WTC11 (cell line): ENCODE results near the gene RGS14.

ENCODE experiments used
- ELF4 ChIP-seq: sonication (generic); formaldehyde crosslinking; IDR thresholded peaks from 2 replicates; pipeline ENCODE4 v1.8.1; 2022; ENCODE audit warnings: low read depth, mild to moderate bottlenecking, moderate library complexity, missing genetic modification reagents
- NFYB ChIP-seq: sonication (generic); formaldehyde crosslinking; conservative IDR thresholded peaks from 2 replicates; pipeline ENCODE4 v1.8.0; 2022; ENCODE audit warnings: low read depth, missing genetic modification reagents
- TP53 ChIP-seq: sonication (generic); formaldehyde crosslinking; IDR thresholded peaks from 2 replicates; pipeline ENCODE4 v1.8.1; 2023; ENCODE audit warnings: mild to moderate bottlenecking, missing genetic modification reagents
- TF ChIP-seq, protein P1 (sequence below): sonication (generic); formaldehyde crosslinking; IDR thresholded peaks from 2 replicates; pipeline ENCODE4 v1.8.0; 2023; ENCODE audit warnings: mild to moderate bottlenecking, missing genetic modification reagents
- TF ChIP-seq, protein P2 (sequence below): fragments of 200-600 bp; IDR thresholded peaks from 2 replicates; pipeline ENCODE4 v1.8.0; 2022; ENCODE audit warnings: antibody characterized with exemption
- TF ChIP-seq, protein P3 (sequence below): sonication (generic); formaldehyde crosslinking; IDR thresholded peaks from 2 replicates; pipeline ENCODE4 v1.8.0; 2022; ENCODE audit warnings: mild to moderate bottlenecking, missing genetic modification reagents
- TF ChIP-seq, protein P4 (sequence below): sonication (generic); formaldehyde crosslinking; conservative IDR thresholded peaks from 2 replicates; pipeline ENCODE4 v1.8.1; 2022; ENCODE audit warnings: mild to moderate bottlenecking, missing genetic modification reagents
- TF ChIP-seq, protein P5 (sequence below): sonication (generic); formaldehyde crosslinking; IDR thresholded peaks from 2 replicates; pipeline ENCODE4 v1.8.1; 2023; ENCODE audit warnings: mild to moderate bottlenecking, missing genetic modification reagents
- TF ChIP-seq, protein P6 (sequence below): sonication (generic); formaldehyde crosslinking; IDR thresholded peaks from 2 replicates; pipeline ENCODE4 v1.8.0; 2022; ENCODE audit warnings: mild to moderate bottlenecking, missing genetic modification reagents

DNA sequence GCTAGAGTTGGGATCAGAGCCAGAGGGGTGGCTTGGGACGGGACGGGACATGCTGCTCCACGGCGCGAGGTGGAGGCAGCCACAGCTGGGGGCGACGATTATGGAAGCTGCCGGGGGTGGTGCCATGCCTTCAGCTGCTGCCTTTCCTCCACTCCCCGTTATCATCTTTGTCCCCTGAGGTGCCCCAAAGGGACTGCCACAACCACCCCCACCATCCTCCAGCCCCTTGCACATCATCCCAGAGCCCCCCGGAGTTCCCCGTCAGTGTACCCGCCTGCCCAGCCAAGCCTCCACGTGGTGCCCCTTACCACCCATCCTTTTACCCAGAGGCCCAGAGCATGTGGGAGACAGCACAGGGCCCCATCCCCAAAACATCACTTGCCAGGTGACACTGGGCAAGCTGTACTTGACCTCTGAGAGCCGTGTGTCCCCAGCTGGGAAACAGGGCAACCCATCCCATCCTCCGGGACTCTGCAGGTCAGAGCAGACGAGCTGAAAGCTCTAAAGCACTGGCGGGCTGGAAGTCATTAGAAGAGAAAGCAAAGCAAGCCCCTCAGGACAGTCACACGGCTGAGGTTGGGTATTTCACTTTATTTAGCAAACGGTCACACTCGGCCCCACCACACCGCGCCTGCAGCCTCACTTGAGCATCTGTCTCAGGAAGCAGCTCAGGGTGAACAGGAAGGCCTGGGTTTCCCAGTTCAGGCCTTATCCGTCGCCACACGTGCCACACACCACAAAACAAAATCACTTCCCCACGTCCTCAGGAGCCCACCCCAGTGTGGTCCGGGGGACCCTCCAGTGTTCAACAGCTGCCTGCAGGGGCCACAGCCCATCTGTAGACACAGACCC is 26.5 kb upstream of the RGS14 start:
- TF ChIP-seq, protein P1, sequence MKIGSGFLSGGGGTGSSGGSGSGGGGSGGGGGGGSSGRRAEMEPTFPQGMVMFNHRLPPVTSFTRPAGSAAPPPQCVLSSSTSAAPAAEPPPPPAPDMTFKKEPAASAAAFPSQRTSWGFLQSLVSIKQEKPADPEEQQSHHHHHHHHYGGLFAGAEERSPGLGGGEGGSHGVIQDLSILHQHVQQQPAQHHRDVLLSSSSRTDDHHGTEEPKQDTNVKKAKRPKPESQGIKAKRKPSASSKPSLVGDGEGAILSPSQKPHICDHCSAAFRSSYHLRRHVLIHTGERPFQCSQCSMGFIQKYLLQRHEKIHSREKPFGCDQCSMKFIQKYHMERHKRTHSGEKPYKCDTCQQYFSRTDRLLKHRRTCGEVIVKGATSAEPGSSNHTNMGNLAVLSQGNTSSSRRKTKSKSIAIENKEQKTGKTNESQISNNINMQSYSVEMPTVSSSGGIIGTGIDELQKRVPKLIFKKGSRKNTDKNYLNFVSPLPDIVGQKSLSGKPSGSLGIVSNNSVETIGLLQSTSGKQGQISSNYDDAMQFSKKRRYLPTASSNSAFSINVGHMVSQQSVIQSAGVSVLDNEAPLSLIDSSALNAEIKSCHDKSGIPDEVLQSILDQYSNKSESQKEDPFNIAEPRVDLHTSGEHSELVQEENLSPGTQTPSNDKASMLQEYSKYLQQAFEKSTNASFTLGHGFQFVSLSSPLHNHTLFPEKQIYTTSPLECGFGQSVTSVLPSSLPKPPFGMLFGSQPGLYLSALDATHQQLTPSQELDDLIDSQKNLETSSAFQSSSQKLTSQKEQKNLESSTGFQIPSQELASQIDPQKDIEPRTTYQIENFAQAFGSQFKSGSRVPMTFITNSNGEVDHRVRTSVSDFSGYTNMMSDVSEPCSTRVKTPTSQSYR: no peak
- TF ChIP-seq, protein P2, sequence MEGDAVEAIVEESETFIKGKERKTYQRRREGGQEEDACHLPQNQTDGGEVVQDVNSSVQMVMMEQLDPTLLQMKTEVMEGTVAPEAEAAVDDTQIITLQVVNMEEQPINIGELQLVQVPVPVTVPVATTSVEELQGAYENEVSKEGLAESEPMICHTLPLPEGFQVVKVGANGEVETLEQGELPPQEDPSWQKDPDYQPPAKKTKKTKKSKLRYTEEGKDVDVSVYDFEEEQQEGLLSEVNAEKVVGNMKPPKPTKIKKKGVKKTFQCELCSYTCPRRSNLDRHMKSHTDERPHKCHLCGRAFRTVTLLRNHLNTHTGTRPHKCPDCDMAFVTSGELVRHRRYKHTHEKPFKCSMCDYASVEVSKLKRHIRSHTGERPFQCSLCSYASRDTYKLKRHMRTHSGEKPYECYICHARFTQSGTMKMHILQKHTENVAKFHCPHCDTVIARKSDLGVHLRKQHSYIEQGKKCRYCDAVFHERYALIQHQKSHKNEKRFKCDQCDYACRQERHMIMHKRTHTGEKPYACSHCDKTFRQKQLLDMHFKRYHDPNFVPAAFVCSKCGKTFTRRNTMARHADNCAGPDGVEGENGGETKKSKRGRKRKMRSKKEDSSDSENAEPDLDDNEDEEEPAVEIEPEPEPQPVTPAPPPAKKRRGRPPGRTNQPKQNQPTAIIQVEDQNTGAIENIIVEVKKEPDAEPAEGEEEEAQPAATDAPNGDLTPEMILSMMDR: no peak
- TF ChIP-seq, protein P3, sequence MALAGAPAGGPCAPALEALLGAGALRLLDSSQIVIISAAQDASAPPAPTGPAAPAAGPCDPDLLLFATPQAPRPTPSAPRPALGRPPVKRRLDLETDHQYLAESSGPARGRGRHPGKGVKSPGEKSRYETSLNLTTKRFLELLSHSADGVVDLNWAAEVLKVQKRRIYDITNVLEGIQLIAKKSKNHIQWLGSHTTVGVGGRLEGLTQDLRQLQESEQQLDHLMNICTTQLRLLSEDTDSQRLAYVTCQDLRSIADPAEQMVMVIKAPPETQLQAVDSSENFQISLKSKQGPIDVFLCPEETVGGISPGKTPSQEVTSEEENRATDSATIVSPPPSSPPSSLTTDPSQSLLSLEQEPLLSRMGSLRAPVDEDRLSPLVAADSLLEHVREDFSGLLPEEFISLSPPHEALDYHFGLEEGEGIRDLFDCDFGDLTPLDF (CRISPR knock-in tag): no peak
- TF ChIP-seq TP53 (CRISPR knock-in tag) (no peak), NFYB (CRISPR knock-in tag) (no peak), ELF4 (no peak)
- TF ChIP-seq, protein P4, sequence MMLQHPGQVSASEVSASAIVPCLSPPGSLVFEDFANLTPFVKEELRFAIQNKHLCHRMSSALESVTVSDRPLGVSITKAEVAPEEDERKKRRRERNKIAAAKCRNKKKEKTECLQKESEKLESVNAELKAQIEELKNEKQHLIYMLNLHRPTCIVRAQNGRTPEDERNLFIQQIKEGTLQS (CRISPR knock-in tag): no peak
- TF ChIP-seq, protein P5, sequence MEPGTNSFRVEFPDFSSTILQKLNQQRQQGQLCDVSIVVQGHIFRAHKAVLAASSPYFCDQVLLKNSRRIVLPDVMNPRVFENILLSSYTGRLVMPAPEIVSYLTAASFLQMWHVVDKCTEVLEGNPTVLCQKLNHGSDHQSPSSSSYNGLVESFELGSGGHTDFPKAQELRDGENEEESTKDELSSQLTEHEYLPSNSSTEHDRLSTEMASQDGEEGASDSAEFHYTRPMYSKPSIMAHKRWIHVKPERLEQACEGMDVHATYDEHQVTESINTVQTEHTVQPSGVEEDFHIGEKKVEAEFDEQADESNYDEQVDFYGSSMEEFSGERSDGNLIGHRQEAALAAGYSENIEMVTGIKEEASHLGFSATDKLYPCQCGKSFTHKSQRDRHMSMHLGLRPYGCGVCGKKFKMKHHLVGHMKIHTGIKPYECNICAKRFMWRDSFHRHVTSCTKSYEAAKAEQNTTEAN (CRISPR knock-in tag): no peak
- TF ChIP-seq, protein P6, sequence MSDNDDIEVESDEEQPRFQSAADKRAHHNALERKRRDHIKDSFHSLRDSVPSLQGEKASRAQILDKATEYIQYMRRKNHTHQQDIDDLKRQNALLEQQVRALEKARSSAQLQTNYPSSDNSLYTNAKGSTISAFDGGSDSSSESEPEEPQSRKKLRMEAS (CRISPR knock-in tag): no peak
